ENCODE data around the gene NEMP1.

DNA sequence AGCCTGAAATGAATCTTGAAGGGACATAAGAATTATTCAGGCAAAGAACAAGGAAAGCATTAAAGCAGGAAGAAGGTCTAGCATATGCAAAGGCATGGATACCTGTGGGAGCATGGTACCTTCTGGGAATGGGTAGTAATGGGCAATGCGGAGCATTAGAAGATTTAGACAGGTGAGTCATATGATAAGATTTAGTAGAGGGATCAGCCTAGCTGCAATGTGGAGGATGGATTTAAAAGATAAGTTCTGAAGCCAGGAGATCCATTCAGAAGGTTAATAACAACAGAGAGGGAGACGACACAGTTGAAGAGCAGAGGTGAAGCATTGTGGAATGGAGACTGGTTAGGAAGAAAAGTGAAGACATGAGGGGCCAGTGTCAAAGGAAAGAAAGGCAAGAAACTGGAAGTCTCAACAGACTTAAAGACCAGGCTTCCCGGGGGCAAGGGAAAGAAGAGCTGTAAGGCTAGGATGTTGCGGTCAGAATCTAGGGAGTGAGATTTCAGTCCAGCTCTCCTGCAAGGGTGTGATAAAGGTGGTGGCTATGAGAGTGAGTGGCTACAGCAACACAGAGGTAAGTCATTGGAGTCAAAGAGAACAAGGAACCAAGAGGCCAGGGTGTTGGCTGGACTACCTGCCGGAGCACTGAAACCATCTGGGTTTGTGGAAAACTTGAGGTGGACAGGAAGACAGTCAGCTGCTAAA, 38.1 kb upstream of the NEMP1 start:
- TF ChIP-seq, protein P1, sequence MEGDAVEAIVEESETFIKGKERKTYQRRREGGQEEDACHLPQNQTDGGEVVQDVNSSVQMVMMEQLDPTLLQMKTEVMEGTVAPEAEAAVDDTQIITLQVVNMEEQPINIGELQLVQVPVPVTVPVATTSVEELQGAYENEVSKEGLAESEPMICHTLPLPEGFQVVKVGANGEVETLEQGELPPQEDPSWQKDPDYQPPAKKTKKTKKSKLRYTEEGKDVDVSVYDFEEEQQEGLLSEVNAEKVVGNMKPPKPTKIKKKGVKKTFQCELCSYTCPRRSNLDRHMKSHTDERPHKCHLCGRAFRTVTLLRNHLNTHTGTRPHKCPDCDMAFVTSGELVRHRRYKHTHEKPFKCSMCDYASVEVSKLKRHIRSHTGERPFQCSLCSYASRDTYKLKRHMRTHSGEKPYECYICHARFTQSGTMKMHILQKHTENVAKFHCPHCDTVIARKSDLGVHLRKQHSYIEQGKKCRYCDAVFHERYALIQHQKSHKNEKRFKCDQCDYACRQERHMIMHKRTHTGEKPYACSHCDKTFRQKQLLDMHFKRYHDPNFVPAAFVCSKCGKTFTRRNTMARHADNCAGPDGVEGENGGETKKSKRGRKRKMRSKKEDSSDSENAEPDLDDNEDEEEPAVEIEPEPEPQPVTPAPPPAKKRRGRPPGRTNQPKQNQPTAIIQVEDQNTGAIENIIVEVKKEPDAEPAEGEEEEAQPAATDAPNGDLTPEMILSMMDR (IDR thresholded peaks at IDR 0.05) = no peak
- no peak for TF ChIP-seq POLR2A (IDR thresholded peaks at IDR 0.05)

Measured in vagina (tissue), 2 donors.